Breast epithelium (tissue), 4 donors: ENCODE data around the gene EFTUD2. TPM values are rescaled to one million over a fixed set of nuclear protein-coding genes. Genes with fewer than 3 reads are reported as not detected.
A peak's percentile ranks its signal among the peaks of the same experiment; 100 is the strongest.

Experiments used
- DNase-seq, 2 donors: peaks; one replicate each; pipeline ENCODE4 v3.0.0-alpha.2; 2019; ENCODE audit warnings: low spot score in 2 of 2
- H3K27ac ChIP-seq, 2 donors: fragments of 200-600 bp; sonication (generic) in 1 of 2; one replicate each; pipeline ENCODE4 v1.5.1; 2016 to 2019; ENCODE audit warnings: mild to moderate bottlenecking in 1 of 2
- H3K27me3 ChIP-seq, 2 donors: fragments of 200-600 bp; sonication (generic) in 1 of 2; one replicate each; pipeline versions ENCODE4 v1.5.1 to v1.6.0; 2017 to 2019; ENCODE audit warnings: control low read depth in 1 of 2, mild to moderate bottlenecking in 1 of 2
- H3K36me3 ChIP-seq: fragments of 200-600 bp; one replicate; pipeline ENCODE4 v1.5.1; 2019
- H3K4me1 ChIP-seq, 2 donors: fragments of 200-600 bp; sonication (generic); one replicate each; pipeline ENCODE4 v1.5.1; 2016 to 2019; ENCODE audit warnings: control low read depth in 1 of 2
- H3K4me3 ChIP-seq, 3 donors: fragments of 200-600 bp; sonication (generic); 1 replicate in 2 of 3; 2 replicates in 1 of 3; pipeline ENCODE4 v1.5.1; 2016 to 2019; ENCODE audit warnings: mild to moderate bottlenecking in 3 of 3, moderate library complexity in 2 of 3
- H3K9me3 ChIP-seq, 2 donors: fragments of 200-600 bp; sonication (generic) in 1 of 2; one replicate each; pipeline ENCODE4 v1.5.1; 2016 to 2019; ENCODE audit warnings: control low read depth in 1 of 2
- POLR2A ChIP-seq: fragments of 450-650 bp; IDR thresholded peaks from one replicate; pipeline ENCODE4 v1.6.1; 2016; ENCODE audit warnings: antibody characterized with exemption, mild to moderate bottlenecking, moderate library complexity
- POLR2AphosphoS5 ChIP-seq, 3 donors: sonication (generic); formaldehyde crosslinking; IDR thresholded peaks; one replicate each; pipeline ENCODE4 v1.6.1; 2017; ENCODE audit warnings: antibody characterized with exemption in 3 of 3
- intact Hi-C: fragments of 100-400 bp; cut with DNase I; formaldehyde crosslinking; loops from one replicate; pipeline ENCODE4 v1.15.1; 2023; ENCODE audit warnings: low total_unique reads
- total RNA-seq, 3 donors: library from RNA; depleted of rRNA; stranded (reverse); fragments of >200 nt; gene quantifications; one replicate each; pipeline ENCODE4 v1.1.0, GENCODE V29; 2016
- TF ChIP-seq, protein P1 (sequence below), 3 donors: fragments of 450-650 bp; IDR thresholded peaks; one replicate each; pipeline ENCODE4 v1.5.1; 2016 to 2017; ENCODE audit warnings: antibody characterized with exemption in 3 of 3, mild to moderate bottlenecking in 3 of 3, moderate library complexity in 3 of 3

The EFTUD2 gene
- total RNA-seq, 3 donors from 2014 or later, result 58.1 to 71.4 (median 60.0) TPM

DNA sequence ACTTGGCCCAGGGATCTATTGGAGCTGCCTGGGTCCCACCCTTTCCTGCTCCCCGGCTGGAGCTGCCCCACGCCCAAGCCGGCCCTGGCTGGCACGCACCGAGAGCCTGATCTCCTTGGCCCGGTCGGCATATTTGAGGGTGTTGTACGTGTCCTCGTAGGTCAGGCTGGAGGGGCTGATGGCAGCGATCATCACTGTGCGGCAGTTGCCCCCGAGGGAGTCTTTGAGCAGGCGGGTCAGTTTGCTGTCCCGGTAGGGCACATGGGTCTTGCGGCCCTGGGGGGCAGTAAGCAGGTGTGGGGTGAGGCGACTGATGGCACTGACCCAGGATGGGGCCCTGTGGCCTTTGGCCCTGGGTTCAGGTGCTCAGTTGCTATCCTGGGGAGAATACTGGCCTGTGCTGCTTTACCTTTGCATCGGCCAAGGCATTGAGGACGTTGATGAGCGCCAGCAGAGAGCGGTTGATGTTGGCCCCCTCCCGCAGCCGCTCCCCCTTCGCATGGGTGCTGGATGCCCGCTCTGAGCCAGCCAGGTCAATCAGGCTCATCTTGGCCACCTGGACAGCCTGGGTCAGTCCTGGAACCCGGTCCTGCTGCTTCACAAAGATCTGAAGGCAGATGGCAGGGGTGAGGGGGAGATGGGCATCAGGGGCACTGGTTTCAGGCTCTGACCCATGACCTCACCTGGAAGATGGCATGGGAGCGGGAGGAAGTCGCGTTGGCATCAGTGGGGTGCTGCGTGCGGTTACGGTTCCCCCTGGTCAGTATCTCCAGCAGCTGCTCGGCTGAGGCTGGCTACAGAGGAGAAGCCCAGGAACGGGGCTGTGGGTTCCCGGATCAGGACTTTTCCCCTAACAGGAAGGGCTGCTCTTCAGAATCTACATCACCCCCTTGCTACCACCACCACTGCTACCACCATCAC lies 34.8 kb upstream of the EFTUD2 start:
- intact Hi-C loops, result no loop called here
- H3K36me3 ChIP-seq, result no peaks in the 10 kb centered on the region
- no peak overlapping the region for H3K4me3 ChIP-seq
- no peak for DNase-seq
- H3K9me3 ChIP-seq, result peaks cover 0 to 4% of the 10 kb centered on the region in 2 donors
- TF ChIP-seq, protein P1, sequence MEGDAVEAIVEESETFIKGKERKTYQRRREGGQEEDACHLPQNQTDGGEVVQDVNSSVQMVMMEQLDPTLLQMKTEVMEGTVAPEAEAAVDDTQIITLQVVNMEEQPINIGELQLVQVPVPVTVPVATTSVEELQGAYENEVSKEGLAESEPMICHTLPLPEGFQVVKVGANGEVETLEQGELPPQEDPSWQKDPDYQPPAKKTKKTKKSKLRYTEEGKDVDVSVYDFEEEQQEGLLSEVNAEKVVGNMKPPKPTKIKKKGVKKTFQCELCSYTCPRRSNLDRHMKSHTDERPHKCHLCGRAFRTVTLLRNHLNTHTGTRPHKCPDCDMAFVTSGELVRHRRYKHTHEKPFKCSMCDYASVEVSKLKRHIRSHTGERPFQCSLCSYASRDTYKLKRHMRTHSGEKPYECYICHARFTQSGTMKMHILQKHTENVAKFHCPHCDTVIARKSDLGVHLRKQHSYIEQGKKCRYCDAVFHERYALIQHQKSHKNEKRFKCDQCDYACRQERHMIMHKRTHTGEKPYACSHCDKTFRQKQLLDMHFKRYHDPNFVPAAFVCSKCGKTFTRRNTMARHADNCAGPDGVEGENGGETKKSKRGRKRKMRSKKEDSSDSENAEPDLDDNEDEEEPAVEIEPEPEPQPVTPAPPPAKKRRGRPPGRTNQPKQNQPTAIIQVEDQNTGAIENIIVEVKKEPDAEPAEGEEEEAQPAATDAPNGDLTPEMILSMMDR (IDR thresholded peaks at IDR 0.05), result no peak
- TF ChIP-seq POLR2A, result no peak
- TF ChIP-seq POLR2AphosphoS5 (IDR thresholded peaks at IDR 0.05), result no peak
- H3K27ac ChIP-seq, result no peak overlapping the region
- no peaks in the 10 kb centered on the region for H3K4me1 ChIP-seq
- H3K27me3 ChIP-seq, result no peaks in the 10 kb centered on the region

DNA sequence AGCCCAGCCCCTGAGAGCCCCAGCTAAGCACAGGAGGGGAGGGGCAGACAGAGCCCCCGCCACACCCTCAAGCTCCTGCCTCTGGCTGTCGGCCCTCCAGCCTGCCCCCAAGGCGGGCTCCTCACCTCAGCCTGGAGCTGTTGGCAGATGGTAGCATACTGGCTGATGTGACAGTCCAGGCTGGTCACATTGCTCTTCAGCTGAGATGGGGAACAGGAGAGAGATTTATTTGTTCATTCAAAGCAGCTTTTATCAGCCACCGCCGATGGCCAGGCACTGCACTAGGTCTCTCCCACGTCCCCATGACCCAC lies 33.5 kb upstream of the EFTUD2 start:
- no peaks in the 10 kb centered on the region for H3K27me3 ChIP-seq
- DNase-seq, result no peak
- TF ChIP-seq POLR2AphosphoS5 (IDR thresholded peaks at IDR 0.05) (no peak), POLR2A (no peak)
- TF ChIP-seq, protein P1 (IDR thresholded peaks at IDR 0.05), result no peak
- no peaks in the 10 kb centered on the region for H3K36me3 ChIP-seq
- no peak overlapping the region for H3K4me3 ChIP-seq
- H3K4me1 ChIP-seq, result no peaks in the 10 kb centered on the region
- no peaks in the 10 kb centered on the region for H3K9me3 ChIP-seq
- no peak overlapping the region for H3K27ac ChIP-seq
- intact Hi-C loops, result no loop called here

DNA sequence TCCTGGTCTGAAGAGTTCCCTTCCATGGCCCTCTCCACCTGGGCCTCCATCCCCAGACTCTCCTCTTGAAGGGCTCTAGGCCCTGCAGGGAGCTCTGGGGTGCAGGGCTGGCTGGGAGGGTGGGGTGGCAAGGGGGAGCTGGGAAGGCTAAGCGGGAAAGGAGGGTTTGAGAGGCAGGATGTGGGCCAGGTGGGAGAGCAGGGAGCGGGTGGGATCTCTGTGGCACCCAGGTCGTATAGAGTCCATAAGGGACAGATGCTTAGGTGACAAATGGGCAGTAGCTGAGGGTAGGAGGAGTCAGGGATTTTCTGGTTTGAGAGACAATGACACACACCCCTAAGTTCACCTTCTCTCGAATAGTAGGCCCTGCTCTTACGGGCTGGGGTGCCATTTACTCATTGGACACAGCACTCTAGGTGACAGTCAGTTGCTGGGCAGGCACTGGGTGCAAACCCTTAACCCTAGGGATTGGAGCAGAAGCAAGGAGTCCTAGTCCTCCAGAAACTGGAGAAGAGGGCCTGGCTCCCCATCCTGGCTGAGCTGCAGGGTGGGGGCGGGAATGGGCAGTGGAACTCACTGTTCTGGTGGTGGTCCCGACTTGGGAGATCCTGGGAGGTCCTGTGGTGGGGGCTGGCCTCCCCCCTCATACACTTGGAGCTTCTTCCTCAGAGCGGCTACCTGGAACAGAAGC lies 33.0 kb upstream of the EFTUD2 start:
- no peak for TF ChIP-seq POLR2A
- TF ChIP-seq, protein P1 (IDR thresholded peaks at IDR 0.05), result no peak
- TF ChIP-seq POLR2AphosphoS5 (IDR thresholded peaks at IDR 0.05), result no peak
- DNase-seq, result peak in 1 of 2 donors; percentile 45

DNA sequence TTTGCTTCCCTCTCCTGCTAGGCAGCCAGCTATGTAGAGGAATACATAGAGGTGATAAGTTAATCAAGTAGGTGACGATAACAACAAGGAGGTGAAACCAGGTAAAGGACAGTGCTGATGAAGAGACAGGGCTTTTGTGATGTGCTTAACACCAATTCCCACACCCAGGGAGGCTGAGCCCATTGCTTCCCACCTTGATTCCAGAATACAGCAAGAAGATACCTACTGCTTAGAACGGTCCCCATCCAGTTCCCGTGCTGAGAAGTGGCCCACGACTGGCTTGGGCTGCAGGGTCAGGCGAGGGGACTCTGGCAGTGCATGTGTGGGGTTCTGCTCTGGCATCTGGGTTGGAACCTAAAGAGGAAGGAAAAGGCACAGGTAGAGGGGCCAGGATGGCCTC lies 32.1 kb upstream of the EFTUD2 start:
- Histone ChIP-seq H3K36me3 (no peaks in the 10 kb centered on the region), H3K4me3 (no peak overlapping the region), H3K27ac (no peak overlapping the region), H3K27me3 (no peaks in the 10 kb centered on the region), H3K4me1 (no peaks in the 10 kb centered on the region), H3K9me3 (no peaks in the 10 kb centered on the region)
- TF ChIP-seq POLR2AphosphoS5 (IDR thresholded peaks at IDR 0.05) (no peak), POLR2A (no peak)
- TF ChIP-seq, protein P1 (IDR thresholded peaks at IDR 0.05), result no peak
- intact Hi-C loops, result no loop called here
- DNase-seq, result no peak

More for the DNA sequence above, 33.0 kb upstream of the EFTUD2 start:
- Histone ChIP-seq H3K4me3 (no peak overlapping the region), H3K36me3 (no peaks in the 10 kb centered on the region), H3K9me3 (no peaks in the 10 kb centered on the region), H3K27ac (no peak overlapping the region), H3K4me1 (no peaks in the 10 kb centered on the region), H3K27me3 (no peaks in the 10 kb centered on the region)
- intact Hi-C loops, result no loop called here

DNA sequence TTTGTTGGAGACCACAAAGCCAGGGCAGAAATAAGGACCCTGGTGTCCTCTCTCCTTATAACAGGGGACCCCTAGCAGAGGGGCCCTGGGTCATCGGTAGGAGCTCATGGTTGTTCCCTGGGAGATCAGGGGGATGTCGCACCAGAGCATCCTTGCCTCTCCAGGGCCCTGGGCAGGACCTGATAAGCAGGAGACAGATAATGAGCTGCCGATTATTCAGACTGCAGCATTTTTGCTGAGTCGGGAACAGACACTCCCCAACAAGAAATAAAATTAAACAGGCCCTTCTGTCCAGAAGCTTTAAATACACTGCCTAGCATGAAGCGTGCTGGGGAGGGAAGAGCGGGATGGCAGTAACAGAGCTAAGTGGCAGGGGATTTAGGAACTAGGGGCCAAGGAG lies 31.4 kb upstream of the EFTUD2 start:
- H3K9me3 ChIP-seq, result no peaks in the 10 kb centered on the region
- H3K4me3 ChIP-seq, result no peak overlapping the region
- no peaks in the 10 kb centered on the region for H3K4me1 ChIP-seq
- intact Hi-C loops, result no loop called here
- no peak overlapping the region for H3K27ac ChIP-seq
- TF ChIP-seq POLR2A, result no peak
- no peaks in the 10 kb centered on the region for H3K27me3 ChIP-seq
- no peaks in the 10 kb centered on the region for H3K36me3 ChIP-seq
- DNase-seq, result no peak
